RWPE1 (cell line): ENCODE data around the gene FAM78B.

Experiments
- CTCF ChIA-PET: fragments of 350-600 bp; sonication (Branson Sonifier 250); formaldehyde crosslinking; extraction: SDS; loops from one replicate; lab custom pipeline; 2021; lab: Yijun Ruan, JAX
- POLR2A ChIA-PET: fragments of 400-600 bp; formaldehyde crosslinking; extraction: SDS; loops from one replicate; lab custom pipeline; 2020; ENCODE audit warnings: antibody characterized with exemption; ENCODE audit not compliant: low non-redundant PET; lab: Yijun Ruan, JAX
- DNase-seq: peaks from one replicate; pipeline ENCODE4 v3.0.0; 2012; ENCODE audit warnings: low spot score
- H3K27ac ChIP-seq: fragments of 450-650 bp; 2 replicates; pipeline ENCODE4 v1.5.1; 2017
- TF ChIP-seq, protein P1 (sequence below): fragments of 450-650 bp; conservative IDR thresholded peaks from 2 replicates; pipeline ENCODE4 v1.5.1; 2017; ENCODE audit warnings: low read depth, mild to moderate bottlenecking

The FAM78B gene

GRCh38 chr1:166176416-166176815, 9.6 kb upstream of the FAM78B start:
- ChIA-PET CTCF (no interaction called here), POLR2A (no interaction called here)
- no peak overlapping the region for H3K27ac ChIP-seq
- no peak for DNase-seq
- TF ChIP-seq, protein P1, sequence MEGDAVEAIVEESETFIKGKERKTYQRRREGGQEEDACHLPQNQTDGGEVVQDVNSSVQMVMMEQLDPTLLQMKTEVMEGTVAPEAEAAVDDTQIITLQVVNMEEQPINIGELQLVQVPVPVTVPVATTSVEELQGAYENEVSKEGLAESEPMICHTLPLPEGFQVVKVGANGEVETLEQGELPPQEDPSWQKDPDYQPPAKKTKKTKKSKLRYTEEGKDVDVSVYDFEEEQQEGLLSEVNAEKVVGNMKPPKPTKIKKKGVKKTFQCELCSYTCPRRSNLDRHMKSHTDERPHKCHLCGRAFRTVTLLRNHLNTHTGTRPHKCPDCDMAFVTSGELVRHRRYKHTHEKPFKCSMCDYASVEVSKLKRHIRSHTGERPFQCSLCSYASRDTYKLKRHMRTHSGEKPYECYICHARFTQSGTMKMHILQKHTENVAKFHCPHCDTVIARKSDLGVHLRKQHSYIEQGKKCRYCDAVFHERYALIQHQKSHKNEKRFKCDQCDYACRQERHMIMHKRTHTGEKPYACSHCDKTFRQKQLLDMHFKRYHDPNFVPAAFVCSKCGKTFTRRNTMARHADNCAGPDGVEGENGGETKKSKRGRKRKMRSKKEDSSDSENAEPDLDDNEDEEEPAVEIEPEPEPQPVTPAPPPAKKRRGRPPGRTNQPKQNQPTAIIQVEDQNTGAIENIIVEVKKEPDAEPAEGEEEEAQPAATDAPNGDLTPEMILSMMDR = no peak

- no peak for DNase-seq
- no peak overlapping the region for H3K27ac ChIP-seq
- TF ChIP-seq, protein P1 = no peak
- ChIA-PET POLR2A (no interaction called here), CTCF (interaction anchor here (0.7 kb wide), 1 partner anchor 703 kb away, joined by 4 read pairs; no protein-coding TSS in a partner anchor)
Measured at GRCh38 chr1:166175032-166175431, 8.2 kb upstream of the FAM78B start.

DNA sequence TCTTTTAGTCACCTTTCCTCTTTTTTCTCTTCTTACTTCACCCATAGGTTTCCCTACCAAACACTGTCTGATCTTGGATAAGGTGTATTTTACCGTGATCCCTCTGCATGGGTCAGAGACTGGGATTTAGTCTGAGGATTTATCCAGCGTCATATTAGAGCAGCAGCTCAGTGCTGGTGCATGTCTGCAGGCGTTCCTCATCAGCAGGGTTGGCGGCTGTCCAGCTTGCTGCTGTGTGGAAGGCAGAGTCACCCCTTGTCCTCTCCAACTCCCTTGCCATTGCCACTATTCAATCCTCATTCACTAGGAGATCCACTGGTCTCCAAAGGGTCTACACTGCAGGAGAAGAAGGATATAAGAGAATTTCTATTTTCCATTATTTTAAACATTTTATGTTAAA, 7.3 kb upstream of the FAM78B start:
- ChIA-PET POLR2A (no interaction called here), CTCF (interaction anchor here (0.6 kb wide), 1 partner anchor 9 kb away, joined by 3 read pairs; no protein-coding TSS in a partner anchor)
- TF ChIP-seq, protein P1 = no peak
- no peak overlapping the region for H3K27ac ChIP-seq
- DNase-seq = no peak

DNA sequence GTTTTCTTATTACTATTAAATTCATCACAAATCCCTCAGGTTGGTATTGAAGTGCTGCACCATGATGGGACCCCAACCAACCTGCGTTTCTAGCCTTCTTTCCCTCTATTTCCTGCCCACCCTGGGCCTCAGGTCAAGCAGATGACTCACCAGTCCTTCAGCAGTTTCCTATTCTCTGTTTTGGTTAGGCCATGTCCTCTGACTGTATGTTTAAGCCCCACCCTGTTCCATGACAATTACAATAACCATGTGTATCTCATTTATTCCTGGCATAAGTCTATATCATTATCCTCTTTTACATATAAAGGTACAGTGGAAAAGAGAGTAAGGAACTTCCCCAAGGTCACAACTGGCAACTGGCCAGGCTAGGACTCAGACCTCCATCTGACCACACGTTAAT, 5.3 kb upstream of the FAM78B start:
- H3K27ac ChIP-seq = no peak overlapping the region
- ChIA-PET POLR2A (no interaction called here), CTCF (interaction anchor here (0.6 kb wide), 1 partner anchor 181 kb away, joined by 3 read pairs; no protein-coding TSS in a partner anchor)
- no peak for DNase-seq
- TF ChIP-seq, protein P1 = no peak

GRCh38 chr1:166170726-166171125, 3.9 kb upstream of the FAM78B start:
- ChIA-PET CTCF (no interaction called here), POLR2A (no interaction called here)
- no peak for DNase-seq
- H3K27ac ChIP-seq = no peak overlapping the region
- TF ChIP-seq, protein P1 = no peak

- no peak for DNase-seq
- ChIA-PET CTCF (interaction anchor here (0.6 kb wide), 1 partner anchor 419 kb away, joined by 3 read pairs; no protein-coding TSS in a partner anchor), POLR2A (no interaction called here)
- H3K27ac ChIP-seq = no peak overlapping the region
- TF ChIP-seq, protein P1 = no peak
Measured at GRCh38 chr1:166170075-166170474, 3.3 kb upstream of the FAM78B start.

DNA sequence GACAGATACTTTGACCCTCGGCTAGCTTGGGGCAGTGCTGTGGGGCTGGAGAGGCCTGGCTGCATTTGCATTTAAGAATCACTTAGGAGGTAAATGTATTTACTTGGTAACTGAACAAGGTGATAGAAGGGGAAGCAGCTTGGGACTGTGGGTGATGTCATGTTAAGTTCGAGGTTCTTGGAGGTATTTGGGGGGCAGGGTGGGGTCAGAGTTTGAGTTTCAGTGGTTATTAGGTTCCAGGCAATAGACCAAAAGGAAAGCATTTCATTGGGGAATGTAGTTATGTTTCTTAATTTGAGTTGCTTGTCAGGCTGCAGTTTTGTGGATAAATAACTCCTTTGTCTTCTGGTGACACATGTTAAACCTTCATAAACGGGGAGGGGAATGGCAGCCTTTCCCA, 2.4 kb upstream of the FAM78B start:
- CTCF ChIA-PET = no interaction called here
- DNase-seq = no peak
- no peak overlapping the region for H3K27ac ChIP-seq
- TF ChIP-seq, protein P1 = no peak
- POLR2A ChIA-PET = no interaction called here
